DOHH2 (cell line): ENCODE measurements around the gene NEU3.

Experiments
- EZH2phosphoT487 ChIP-seq: fragments of 200-600 bp; sonication (generic); IDR thresholded peaks from 2 replicates; pipeline ENCODE4 v1.6.1; 2017; ENCODE audit warnings: borderline replicate concordance, mild to moderate bottlenecking, antibody characterized with exemption, low read length, moderate library complexity, mixed read lengths
- TF ChIP-seq, protein P1 (sequence below): fragments of 200-600 bp; sonication (generic); IDR thresholded peaks from one replicate; pipeline ENCODE4 v1.5.1; 2014; ENCODE audit warnings: antibody characterized with exemption, mild to moderate bottlenecking, low read depth, low read length; ENCODE audit not compliant: poor library complexity, severe bottlenecking

DNA sequence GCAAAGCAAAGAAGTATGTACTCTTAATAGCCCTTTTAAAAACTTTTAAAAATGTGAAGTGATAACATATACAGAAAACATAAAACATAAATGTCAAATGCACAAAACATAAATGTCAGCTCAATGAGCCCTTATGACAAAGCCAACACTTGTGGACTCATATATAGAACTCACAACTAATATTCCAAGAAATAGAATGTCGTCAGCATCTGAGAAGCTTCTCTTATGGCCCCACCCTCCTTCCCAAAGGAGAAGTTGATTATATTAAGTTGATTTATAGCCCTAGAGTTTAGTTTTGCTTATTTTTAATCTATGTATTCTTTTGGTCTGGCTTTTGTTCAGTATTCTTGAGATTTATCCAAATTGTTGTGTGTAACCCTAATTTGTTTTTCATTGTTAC is 13.8 kb downstream of the NEU3 start:
- TF ChIP-seq, protein P1, sequence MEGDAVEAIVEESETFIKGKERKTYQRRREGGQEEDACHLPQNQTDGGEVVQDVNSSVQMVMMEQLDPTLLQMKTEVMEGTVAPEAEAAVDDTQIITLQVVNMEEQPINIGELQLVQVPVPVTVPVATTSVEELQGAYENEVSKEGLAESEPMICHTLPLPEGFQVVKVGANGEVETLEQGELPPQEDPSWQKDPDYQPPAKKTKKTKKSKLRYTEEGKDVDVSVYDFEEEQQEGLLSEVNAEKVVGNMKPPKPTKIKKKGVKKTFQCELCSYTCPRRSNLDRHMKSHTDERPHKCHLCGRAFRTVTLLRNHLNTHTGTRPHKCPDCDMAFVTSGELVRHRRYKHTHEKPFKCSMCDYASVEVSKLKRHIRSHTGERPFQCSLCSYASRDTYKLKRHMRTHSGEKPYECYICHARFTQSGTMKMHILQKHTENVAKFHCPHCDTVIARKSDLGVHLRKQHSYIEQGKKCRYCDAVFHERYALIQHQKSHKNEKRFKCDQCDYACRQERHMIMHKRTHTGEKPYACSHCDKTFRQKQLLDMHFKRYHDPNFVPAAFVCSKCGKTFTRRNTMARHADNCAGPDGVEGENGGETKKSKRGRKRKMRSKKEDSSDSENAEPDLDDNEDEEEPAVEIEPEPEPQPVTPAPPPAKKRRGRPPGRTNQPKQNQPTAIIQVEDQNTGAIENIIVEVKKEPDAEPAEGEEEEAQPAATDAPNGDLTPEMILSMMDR = no peak
- no peak for TF ChIP-seq EZH2phosphoT487
